OCI-LY1 (cell line): ENCODE measurements around the gene TENM4.

Experiments
- H2AFZ ChIP-seq: fragments of 200-600 bp; sonication (generic), shearing (Covaris generic); 2 replicates; pipeline ENCODE4 v1.6.0; 2014; ENCODE audit warnings: antibody characterized with exemption, mild to moderate bottlenecking, low read length
- H3F3A ChIP-seq: fragments of 200-600 bp; sonication (generic), shearing (Covaris generic); 2 replicates; pipeline ENCODE4 v1.6.0; 2014; ENCODE audit warnings: mild to moderate bottlenecking, antibody characterized with exemption, low read length, moderate library complexity; ENCODE audit not compliant: insufficient read depth
- H3K27ac ChIP-seq: fragments of 200-600 bp; sonication (generic); 2 replicates; pipeline ENCODE4 v1.5.1; 2014; ENCODE audit warnings: low read length, mixed run types, mild to moderate bottlenecking, low read depth; ENCODE audit not compliant: poor library complexity, severe bottlenecking
- H3K27me3 ChIP-seq: fragments of 200-600 bp; sonication (generic); 2 replicates; pipeline ENCODE4 v1.6.0; 2014; ENCODE audit warnings: antibody characterized with exemption, mild to moderate bottlenecking, low read length, moderate library complexity; ENCODE audit not compliant: insufficient read depth
- H3K36me3 ChIP-seq: fragments of 200-600 bp; sonication (generic); 2 replicates; pipeline ENCODE4 v1.6.1; 2014; ENCODE audit warnings: mild to moderate bottlenecking, antibody characterized with exemption, low read length, moderate library complexity, mixed read lengths; ENCODE audit not compliant: insufficient read depth
- H3K4me1 ChIP-seq: fragments of 200-600 bp; sonication (generic); 2 replicates; pipeline ENCODE4 v1.5.1; 2014; ENCODE audit warnings: mild to moderate bottlenecking, low read length, moderate library complexity; ENCODE audit not compliant: insufficient read depth, severe bottlenecking
- H3K4me2 ChIP-seq: fragments of 200-600 bp; sonication (generic), shearing (Covaris generic); 2 replicates; pipeline ENCODE4 v1.6.1; 2014; ENCODE audit warnings: low read length
- H3K4me3 ChIP-seq: fragments of 200-600 bp; sonication (generic); 2 replicates; pipeline ENCODE4 v1.5.1; 2014; ENCODE audit warnings: low read length, low read depth, mild to moderate bottlenecking, mixed read lengths; ENCODE audit not compliant: poor library complexity, severe bottlenecking
- H3K79me2 ChIP-seq: fragments of 200-600 bp; shearing (Covaris generic); 2 replicates; pipeline ENCODE4 v1.6.1; 2016; ENCODE audit warnings: mixed run types, low read length, mixed read lengths; ENCODE audit not compliant: insufficient read depth
- H3K9ac ChIP-seq: fragments of 200-600 bp; sonication (generic), shearing (Covaris generic); 2 replicates; pipeline ENCODE4 v1.6.1; 2014; ENCODE audit warnings: mild to moderate bottlenecking, low read length, mixed read lengths
- H3K9me2 ChIP-seq: fragments of 200-600 bp; sonication (generic), shearing (Covaris generic); 2 replicates; pipeline ENCODE4 v1.6.1; 2014; ENCODE audit warnings: low read depth, mild to moderate bottlenecking, low read length, mixed read lengths
- H3K9me3 ChIP-seq: fragments of 200-600 bp; shearing (Covaris generic); 2 replicates; pipeline ENCODE4 v1.6.1; 2014; ENCODE audit warnings: low read length, mixed read lengths
- H4K20me1 ChIP-seq: fragments of 200-600 bp; sonication (generic), shearing (Covaris generic); 2 replicates; pipeline ENCODE4 v1.6.0; 2016; ENCODE audit warnings: mild to moderate bottlenecking, low read length; ENCODE audit not compliant: insufficient read depth
- CTCF ChIP-seq: fragments of 200-600 bp; sonication (generic), shearing (Covaris generic); IDR thresholded peaks from 2 replicates; pipeline ENCODE4 v1.5.1; 2017; ENCODE audit warnings: mild to moderate bottlenecking, antibody characterized with exemption, low read length, moderate library complexity, mixed read lengths
- EZH2 ChIP-seq: fragments of 200-600 bp; sonication (generic), shearing (Covaris generic); IDR thresholded peaks from 2 replicates; pipeline ENCODE4 v1.8.0; 2017; ENCODE audit warnings: borderline replicate concordance, mixed run types, mild to moderate bottlenecking, antibody characterized with exemption, low read length, moderate library complexity, mixed read lengths

TENM4 gene

GRCh38 chr11:78977009-78977408, 463.8 kb downstream of the TENM4 start:
- H3K4me1 ChIP-seq: no peaks in the 10 kb centered on the region
- H3K36me3 ChIP-seq: no peaks in the 10 kb centered on the region
- H3F3A ChIP-seq: no peaks in the 10 kb centered on the region
- no peaks in the 10 kb centered on the region for H3K27me3 ChIP-seq
- H3K4me2 ChIP-seq: no peak overlapping the region
- TF ChIP-seq CTCF (no peak), EZH2 (no peak)
- no peak overlapping the region for H3K27ac ChIP-seq
- no peaks in the 10 kb centered on the region for H3K9me3 ChIP-seq
- no peaks in the 10 kb centered on the region for H4K20me1 ChIP-seq
- no peaks in the 10 kb centered on the region for H3K79me2 ChIP-seq
- H2AFZ ChIP-seq: no peak overlapping the region
- H3K9me2 ChIP-seq: no peaks in the 10 kb centered on the region
- no peak overlapping the region for H3K4me3 ChIP-seq
- no peak overlapping the region for H3K9ac ChIP-seq

GRCh38 chr11:78975081-78975480, 465.7 kb downstream of the TENM4 start:
- Histone ChIP-seq H3K36me3 (no peaks in the 10 kb centered on the region), H3K4me1 (no peaks in the 10 kb centered on the region), H3F3A (no peaks in the 10 kb centered on the region), H3K27me3 (no peaks in the 10 kb centered on the region), H4K20me1 (no peaks in the 10 kb centered on the region), H3K9me2 (no peaks in the 10 kb centered on the region), H3K4me3 (no peak overlapping the region), H3K9me3 (no peaks in the 10 kb centered on the region), H3K4me2 (no peak overlapping the region), H3K27ac (no peak overlapping the region), H3K79me2 (no peaks in the 10 kb centered on the region), H3K9ac (no peak overlapping the region), H2AFZ (no peak overlapping the region)
- no peak for TF ChIP-seq CTCF
- no peak for TF ChIP-seq EZH2

GRCh38 chr11:78973876-78974275, 467.0 kb downstream of the TENM4 start:
- H3K36me3 ChIP-seq: no peaks in the 10 kb centered on the region
- H3K9me2 ChIP-seq: no peaks in the 10 kb centered on the region
- H3K4me3 ChIP-seq: no peak overlapping the region
- H2AFZ ChIP-seq: no peak overlapping the region
- TF ChIP-seq CTCF: no peak
- no peak for TF ChIP-seq EZH2
- H4K20me1 ChIP-seq: no peaks in the 10 kb centered on the region
- no peaks in the 10 kb centered on the region for H3K27me3 ChIP-seq
- H3K9ac ChIP-seq: no peak overlapping the region
- H3K4me1 ChIP-seq: no peaks in the 10 kb centered on the region
- no peaks in the 10 kb centered on the region for H3K9me3 ChIP-seq
- H3F3A ChIP-seq: no peaks in the 10 kb centered on the region
- H3K4me2 ChIP-seq: no peak overlapping the region
- H3K27ac ChIP-seq: no peak overlapping the region
- no peaks in the 10 kb centered on the region for H3K79me2 ChIP-seq
